HG02610 (cell line): ENCODE results near the gene KRT82.

Source experiments
- ATAC-seq: cut with Tn5 transposase; IDR thresholded peaks from one replicate; pipeline ENCODE4 v1.9.1; 2021; ENCODE audit warnings: mild to moderate bottlenecking, moderate library complexity; ENCODE audit not compliant: unreplicated experiment

The KRT82 gene

GRCh38 chr12:52389313-52390207 is 16.6 kb downstream of the KRT82 start:
- ATAC-seq = no peak

GRCh38 chr12:52387859-52388258 is 18.3 kb downstream of the KRT82 start:
- no peak for ATAC-seq

GRCh38 chr12:52385226-52385702 is 20.9 kb downstream of the KRT82 start, which contains the start of gene KRT84:
TSS of gene KRT84 (minus strand) at chr12:52385652. CDS start at chr12:52385585, 67 bp downstream.
- ATAC-seq = no peak

- ATAC-seq = no peak
Measured at GRCh38 chr12:52383331-52383730, 22.8 kb downstream of the KRT82 start.

GRCh38 chr12:52382854-52383253 is 23.3 kb downstream of the KRT82 start:
- ATAC-seq = no peak

GRCh38 chr12:52381206-52381605 is 24.9 kb downstream of the KRT82 start:
- ATAC-seq = no peak

- no peak for ATAC-seq
Measured at GRCh38 chr12:52380271-52380694, 25.9 kb downstream of the KRT82 start.

GRCh38 chr12:52379536-52379935 is 26.6 kb downstream of the KRT82 start:
- no peak for ATAC-seq

- no peak for ATAC-seq
Measured at GRCh38 chr12:52378091-52378490, 28.0 kb downstream of the KRT82 start.

GRCh38 chr12:52377266-52377665 is 28.9 kb downstream of the KRT82 start:
- ATAC-seq = no peak

- no peak for ATAC-seq
Measured at GRCh38 chr12:52372216-52373154, 33.6 kb downstream of the KRT82 start.

GRCh38 chr12:52371716-52372115 is 34.4 kb downstream of the KRT82 start:
- ATAC-seq = no peak

GRCh38 chr12:52370926-52371608 is 35.1 kb downstream of the KRT82 start:
- no peak for ATAC-seq

- ATAC-seq = no peak
Measured at GRCh38 chr12:52369809-52370208, 36.3 kb downstream of the KRT82 start.

GRCh38 chr12:52369211-52369610 is 36.9 kb downstream of the KRT82 start:
- no peak for ATAC-seq

- no peak for ATAC-seq
Measured at GRCh38 chr12:52368508-52368907, 37.6 kb downstream of the KRT82 start.

- ATAC-seq = no peak
Measured at GRCh38 chr12:52367876-52368275, 38.3 kb downstream of the KRT82 start.

- ATAC-seq = no peak
Measured at GRCh38 chr12:52366738-52367485, 39.2 kb downstream of the KRT82 start, which contains the start of gene KRT85. TSS of gene KRT85 (minus strand) at chr12:52367481. CDS start at chr12:52367405, 76 bp downstream.

GRCh38 chr12:52364901-52365489 is 41.1 kb downstream of the KRT82 start:
- ATAC-seq = no peak

GRCh38 chr12:52364061-52364460 is 42.1 kb downstream of the KRT82 start:
- ATAC-seq = no peak
